HepG2 (cell line): ENCODE data around the gene TMEM106B. TPM values are rescaled to one million over a fixed set of nuclear protein-coding genes. Genes with fewer than 3 reads are reported as not detected.

Experiments
- ATAC-seq: fragments of 200-7000 bp; cut with Tn5 transposase; 3 replicates; pipeline ENCODE4 v1.9.1; 2020; ENCODE audit warnings: mild to moderate bottlenecking, moderate library complexity
- BruUV-seq: library from RNA; stranded (reverse); fragments of 400-500 nt; replicated peaks from 2 replicates; lab custom pipeline; 2021; lab: Mats Ljungman, UMichigan
- CTCF ChIA-PET: fragments of 300-600 bp; formaldehyde crosslinking; extraction: SDS; loops from one replicate; lab custom pipeline; 2021; ENCODE audit warnings: low total read pairs, inconsistent platforms, low intra/inter-chr PET ratio; lab: Yijun Ruan, JAX
- POLR2A ChIA-PET: fragments of 350-600 bp; sonication (Branson Sonifier 250); formaldehyde crosslinking; loops from one replicate; lab custom pipeline; 2020; ENCODE audit warnings: antibody characterized with exemption, inconsistent platforms; lab: Yijun Ruan, JAX
- DNase-seq: peaks from one replicate; pipeline ENCODE4 v3.0.0-alpha.2; 2015; ENCODE audit warnings: low spot score
- FAIRE-seq: peaks from 3 replicates; lab custom pipeline; 2011; peaks lifted over from hg19 to GRCh38; lab: Jason Lieb, UNC
- H2AFZ ChIP-seq: one replicate; pipeline ENCODE4 v1.6.1; 2011; ENCODE audit warnings: low read length, inconsistent platforms
- H3K27ac ChIP-seq: fragments of 300-600 bp; 3 replicates; pipeline ENCODE4 v1.8.0; 2011; ENCODE audit warnings: mixed run types, mild to moderate bottlenecking, mixed read lengths, low read length, inconsistent platforms; ENCODE audit not compliant: insufficient read depth; ENCODE audit errors: extremely low read length
- H3K27me3 ChIP-seq, 2 experiments: fragments of 200-600 bp in 1 of 2; 2 replicates in 1 of 2; 3 replicates in 1 of 2; pipeline versions ENCODE4 v1.6.0 to v1.8.0; 2011; ENCODE audit warnings: low read length in 2 of 2, mild to moderate bottlenecking in 2 of 2, moderate library complexity in 2 of 2, inconsistent platforms in 1 of 2; ENCODE audit not compliant: insufficient read depth in 2 of 2, control insufficient read depth in 1 of 2
- H3K36me3 ChIP-seq, 2 experiments: fragments of 200-600 bp in 1 of 2; replicated peaks in 1 of 2; 2 replicates in 1 of 2; 3 replicates in 1 of 2; pipeline versions ENCODE4 v1.5.1 to v1.8.0; 2011; ENCODE audit warnings: low read length in 2 of 2, inconsistent platforms in 1 of 2; ENCODE audit not compliant: insufficient read depth in 2 of 2, control insufficient read depth in 1 of 2
- H3K4me1 ChIP-seq: 2 replicates; pipeline ENCODE4 v1.5.1; 2012; ENCODE audit warnings: low read length, inconsistent platforms; ENCODE audit not compliant: insufficient read depth
- H3K4me2 ChIP-seq: 2 replicates; pipeline ENCODE4 v1.6.0; 2011; ENCODE audit warnings: low read depth, low read length, inconsistent platforms
- H3K4me3 ChIP-seq, 3 experiments: fragments of 200-600 bp in 1 of 3; sonication (generic), shearing (Covaris generic) in 1 of 3; replicated peaks in 1 of 3; 2 replicates each; pipeline ENCODE4 v1.5.1; 2011 to 2016; ENCODE audit warnings: low read length in 3 of 3, inconsistent platforms in 2 of 3, low read depth in 2 of 3, mild to moderate bottlenecking in 2 of 3, control low read depth in 1 of 3, mixed read lengths in 1 of 3; ENCODE audit not compliant: insufficient read depth in 1 of 3
- H3K79me2 ChIP-seq: one replicate; pipeline ENCODE4 v1.6.1; 2011; ENCODE audit warnings: low read length, inconsistent platforms; ENCODE audit not compliant: insufficient read depth
- H3K9ac ChIP-seq: 2 replicates; pipeline ENCODE4 v1.6.0; 2011; ENCODE audit warnings: mild to moderate bottlenecking, low read depth, low read length, inconsistent platforms; ENCODE audit not compliant: insufficient read depth
- H3K9me3 ChIP-seq: 2 replicates; pipeline ENCODE4 v1.5.1; 2012; ENCODE audit warnings: mild to moderate bottlenecking, low read length
- H4K20me1 ChIP-seq: 2 replicates; pipeline ENCODE4 v1.6.0; 2011; ENCODE audit warnings: inconsistent platforms, mild to moderate bottlenecking, low read length, moderate library complexity; ENCODE audit not compliant: insufficient read depth
- JUNB ChIP-seq: sonication (generic); formaldehyde crosslinking; IDR thresholded peaks from 2 replicates; pipeline ENCODE4 v1.8.0; 2022; ENCODE audit warnings: missing genetic modification reagents, mild to moderate bottlenecking, borderline replicate concordance
- NFAT5 ChIP-seq: sonication (generic); formaldehyde crosslinking; IDR thresholded peaks from 2 replicates; pipeline ENCODE4 v1.4.0; 2020; ENCODE audit warnings: missing genetic modification reagents
- NFE2L1 ChIP-seq: sonication (generic); formaldehyde crosslinking; IDR thresholded peaks from 2 replicates; pipeline ENCODE4 v1.4.0; 2020; ENCODE audit warnings: missing genetic modification reagents, mild to moderate bottlenecking, borderline replicate concordance
- NONO ChIP-seq, 2 experiments: fragments of 450-650 bp in 1 of 2; sonication (generic) in 1 of 2; formaldehyde crosslinking in 1 of 2; IDR thresholded peaks in 1 of 2; conservative IDR thresholded peaks in 1 of 2; 2 replicates each; pipeline versions ENCODE4 v1.6.1 to v1.8.0; 2017 to 2022; ENCODE audit warnings: mild to moderate bottlenecking in 1 of 2, missing genetic modification reagents in 1 of 2, moderate library complexity in 1 of 2
- PHB2 ChIP-seq: fragments of 450-650 bp; IDR thresholded peaks from 2 replicates; pipeline ENCODE4 v1.6.1; 2018; ENCODE audit not compliant: partially characterized antibody
- POLR2AphosphoS5 ChIP-seq: IDR thresholded peaks from 2 replicates; pipeline ENCODE4 v1.6.1; 2012; ENCODE audit warnings: low read depth, low read length
- PTBP1 ChIP-seq: fragments of 200-400 bp; formaldehyde crosslinking; IDR thresholded peaks from 2 replicates; pipeline ENCODE4 v1.6.1; 2018; ENCODE audit warnings: low read length, low read depth; ENCODE audit not compliant: poor library complexity, severe bottlenecking
- RCOR2 ChIP-seq: IDR thresholded peaks from 2 replicates; pipeline ENCODE4 v1.6.1; 2016; ENCODE audit warnings: missing biosample characterization, missing genetic modification reagents
- SNAI1 ChIP-seq: sonication (generic); formaldehyde crosslinking; IDR thresholded peaks from 2 replicates; pipeline ENCODE4 v1.5.0; 2020; ENCODE audit warnings: mild to moderate bottlenecking, missing genetic modification reagents, borderline replicate concordance
- SP4 ChIP-seq: sonication (generic); formaldehyde crosslinking; IDR thresholded peaks from 2 replicates; pipeline ENCODE4 v1.8.1; 2023; ENCODE audit warnings: mild to moderate bottlenecking, missing genetic modification reagents
- UBTF ChIP-seq: sonication (generic); formaldehyde crosslinking; IDR thresholded peaks from 2 replicates; pipeline ENCODE4 v1.4.0; 2020; ENCODE audit warnings: mild to moderate bottlenecking, missing genetic modification reagents
- ZMYM2 ChIP-seq: sonication (generic); formaldehyde crosslinking; IDR thresholded peaks from 2 replicates; pipeline ENCODE4 v1.8.0; 2022; ENCODE audit warnings: mild to moderate bottlenecking, missing genetic modification reagents
- ZNF180 ChIP-seq: sonication (generic); formaldehyde crosslinking; IDR thresholded peaks from 2 replicates; pipeline ENCODE4 v1.4.0; 2020; ENCODE audit warnings: low read depth, missing genetic modification reagents, borderline replicate concordance
- ZNF274 ChIP-seq: sonication (generic); formaldehyde crosslinking; IDR thresholded peaks from 2 replicates; pipeline ENCODE4 v1.5.1; 2020; ENCODE audit warnings: mild to moderate bottlenecking, missing genetic modification reagents
- ZNF563 ChIP-seq: sonication (generic); formaldehyde crosslinking; IDR thresholded peaks from 2 replicates; pipeline ENCODE4 v1.8.0; 2022; ENCODE audit warnings: mild to moderate bottlenecking, moderate library complexity, missing genetic modification reagents
- ZNF577 ChIP-seq: sonication (generic); formaldehyde crosslinking; IDR thresholded peaks from 2 replicates; pipeline ENCODE4 v1.4.0; 2020; ENCODE audit warnings: mild to moderate bottlenecking, low read depth, missing genetic modification reagents, borderline replicate concordance
- ZNF709 ChIP-seq: sonication (generic); formaldehyde crosslinking; IDR thresholded peaks from 2 replicates; pipeline ENCODE4 v1.5.0; 2020; ENCODE audit warnings: mild to moderate bottlenecking, missing genetic modification reagents
- WGBS: methylation state at CpG from one replicate; pipeline ENCODE4 v1.1.6; 2017; ENCODE audit warnings: low lambda C conversion rate; 5-methylcytosine and 5-hydroxymethylcytosine counted together
- in situ Hi-C: cut with HindIII; loops from 2 replicates; pipeline ENCODE4 v1.10.0; 2017; ENCODE audit warnings: low pct_unique_long_range_greater_than_20kb; ENCODE audit not compliant: extremely low pct_ligation_motif_present
- intact Hi-C: fragments of 100-400 bp; cut with micrococcal nuclease; formaldehyde crosslinking; loops from one replicate; pipeline ENCODE4 v1.10.0; 2022; ENCODE audit not compliant: unreplicated experiment
- polyA plus RNA-seq, 8 experiments: library from polyadenylated mRNA; depleted of rRNA in 3 of 8; stranded (reverse) in 7 of 8; unstranded in 1 of 8; fragments of >200 nt; fragmentation: Illumina TruSeq in 4 of 8; extraction: Trizol in 4 of 8; gene quantifications; 2 replicates each; pipeline versions ENCODE4 v1.2.1 to v1.2.3, GENCODE V29; 2011 to 2016; ENCODE audit warnings: low read depth in 4 of 8, missing spikeins in 1 of 8, mixed read lengths in 1 of 8; ENCODE audit not compliant: insufficient read depth in 1 of 8
- total RNA-seq, 5 experiments: library from RNA; depleted of rRNA; stranded (reverse); fragments of >200 nt; fragmentation: Illumina TruSeq; extraction: Trizol; gene quantifications; 2 replicates each; pipeline ENCODE4 v1.2.3, GENCODE V29; 2016; ENCODE audit warnings: low read depth in 1 of 5

TMEM106B gene
- total and polyA plus RNA-seq, 2 of the 13 experiments (the other 11 are each of a cell fraction or from before 2014, with no cell fraction given): 16.8 to 25.1 TPM

- FAIRE-seq (no peak), DNase-seq (no peak), ATAC-seq (no peak)
- intact Hi-C loops (no loop called here), in situ Hi-C loops (no loop called here)
- no peak overlapping the region for H3K27ac ChIP-seq
- no peak for TF ChIP-seq RCOR2 (CRISPR knock-in tag)
- TF ChIP-seq PHB2: no peak
- no peak for TF ChIP-seq NONO (IDR thresholded peaks at IDR 0.05)
- no peak for TF ChIP-seq NONO (CRISPR knock-in tag; conservative IDR thresholded peaks at IDR 0.05)
- TF ChIP-seq JUNB (CRISPR knock-in tag): no peak
- TF ChIP-seq ZNF577: no peak
- no peak for TF ChIP-seq POLR2AphosphoS5
- TF ChIP-seq UBTF (CRISPR knock-in tag): no peak
- TF ChIP-seq ZMYM2 (CRISPR knock-in tag): no peak
- TF ChIP-seq NFE2L1: no peak
- TF ChIP-seq SP4 (CRISPR knock-in tag): no peak
- TF ChIP-seq ZNF709 (CRISPR knock-in tag): no peak
- TF ChIP-seq PTBP1: no peak
- no peak for TF ChIP-seq ZNF274 (CRISPR knock-in tag)
- TF ChIP-seq ZNF563 (CRISPR knock-in tag): no peak
- TF ChIP-seq SNAI1: no peak
- TF ChIP-seq ZNF180: no peak
- no peak for TF ChIP-seq NFAT5 (CRISPR knock-in tag)
- ChIA-PET CTCF (no interaction called here), POLR2A (no interaction called here)
- no peak overlapping the region for H3K4me2 ChIP-seq
- no peaks in the 10 kb centered on the region for H4K20me1 ChIP-seq
- no peaks in the 10 kb centered on the region for H3K9me3 ChIP-seq
- H3K9ac ChIP-seq: no peak overlapping the region
- H3K79me2 ChIP-seq: no peaks in the 10 kb centered on the region
- H3K36me3 ChIP-seq: peaks cover 0 to 5% of the 10 kb centered on the region in 2 experiments; a peak in 1 of 5 replicates
- no peaks in the 10 kb centered on the region for H3K4me1 ChIP-seq
- H3K27me3 ChIP-seq: no peaks in the 10 kb centered on the region
- H2AFZ ChIP-seq: no peak overlapping the region
- no TSS peak for BruUV-seq
- H3K4me3 ChIP-seq: no peak overlapping the region
- WGBS: 91% methylated on average over 2 of the region's 2 CpGs
Observed at GRCh38 chr7:12233175-12233574, 22.1 kb downstream of the TMEM106B start.
